NAMALWA (cell line): ENCODE results near the gene C12orf60.

Experiments
- DNase-seq: peaks from one replicate; pipeline ENCODE4 v3.0.0-alpha.2; 2015; ENCODE audit warnings: low spot score

C12orf60 gene

DNA sequence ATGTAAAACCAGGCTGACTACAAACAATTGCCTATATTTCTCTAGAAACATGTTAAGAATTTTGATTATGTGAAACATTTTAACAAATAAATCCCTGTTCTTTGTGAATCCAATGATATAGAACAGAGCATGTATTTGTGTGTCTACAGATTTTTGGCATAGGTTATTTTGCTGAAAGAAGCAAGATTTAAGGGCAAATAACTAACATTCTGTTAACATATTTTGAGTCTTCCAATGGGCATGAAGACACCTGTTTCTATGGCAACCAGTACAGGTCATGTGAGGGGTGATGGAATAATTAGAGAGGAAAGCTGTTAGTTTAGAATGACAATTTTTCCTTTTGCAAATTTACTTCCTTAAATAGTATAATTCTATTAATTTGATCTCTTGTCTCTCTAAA, 31.0 kb downstream of the C12orf60 start:
- DNase-seq: no peak

DNA sequence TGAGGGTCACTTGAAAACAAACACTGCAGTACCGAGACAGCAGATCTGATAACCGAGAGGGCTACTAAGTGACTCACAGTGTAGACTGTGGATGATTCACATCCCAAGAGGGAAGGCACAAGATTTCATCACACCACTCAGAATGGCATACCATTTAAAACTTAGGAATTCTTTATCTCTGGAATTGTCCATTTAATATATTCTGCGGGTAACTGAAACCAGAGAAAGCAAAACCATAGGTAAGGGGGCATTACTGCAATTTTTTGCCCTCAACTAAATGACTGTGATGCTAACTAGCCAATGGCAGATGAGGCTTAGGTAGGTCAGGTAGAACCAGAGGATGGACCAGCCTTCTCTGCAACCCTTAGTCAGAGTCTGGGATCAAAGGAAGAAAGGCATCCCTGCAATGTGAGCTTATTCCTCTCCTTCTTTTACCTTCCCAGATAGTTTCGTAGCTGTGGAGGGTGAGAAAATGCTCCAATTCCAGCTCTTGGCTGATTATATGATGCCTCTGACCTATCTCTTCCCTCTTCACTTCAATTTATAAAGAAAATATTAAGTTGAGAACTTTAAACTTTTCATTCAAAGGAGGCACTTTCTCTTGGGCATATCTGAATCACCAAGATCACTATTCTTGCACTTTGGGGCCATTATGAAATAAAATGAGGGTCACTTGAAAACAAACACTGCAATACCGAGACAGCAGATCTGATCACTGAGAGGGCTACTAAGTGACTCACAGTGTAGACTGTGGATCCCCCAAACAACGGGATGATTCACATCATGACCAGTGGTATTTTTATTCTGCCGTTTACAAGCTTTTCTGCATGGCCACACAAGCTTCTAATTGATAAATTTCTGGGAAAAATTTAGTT, 33.1 kb downstream of the C12orf60 start:
- no peak for DNase-seq

DNA sequence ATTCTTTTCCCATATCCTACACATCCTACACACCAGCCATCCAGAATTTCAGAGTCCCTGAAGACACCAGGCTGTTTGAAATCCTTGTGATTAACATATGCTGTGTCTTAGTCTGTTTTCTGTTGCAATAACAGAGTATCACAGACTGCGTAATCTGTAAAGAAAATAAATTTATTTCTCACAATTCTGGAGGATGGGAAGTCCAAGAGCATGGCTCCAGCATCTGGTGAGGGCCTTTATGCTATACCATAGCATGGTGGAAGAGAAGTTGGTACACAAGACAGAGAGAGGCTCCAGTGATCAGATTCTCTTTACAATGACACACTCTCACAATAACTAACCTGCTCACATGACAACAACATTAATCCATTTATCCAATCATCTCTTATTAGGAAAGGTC, 35.8 kb downstream of the C12orf60 start:
- no peak for DNase-seq

GRCh38 chr12:14840616-14841015, 37.1 kb downstream of the C12orf60 start:
- DNase-seq: no peak

GRCh38 chr12:14841761-14842160, 38.3 kb downstream of the C12orf60 start:
- no peak for DNase-seq

DNA sequence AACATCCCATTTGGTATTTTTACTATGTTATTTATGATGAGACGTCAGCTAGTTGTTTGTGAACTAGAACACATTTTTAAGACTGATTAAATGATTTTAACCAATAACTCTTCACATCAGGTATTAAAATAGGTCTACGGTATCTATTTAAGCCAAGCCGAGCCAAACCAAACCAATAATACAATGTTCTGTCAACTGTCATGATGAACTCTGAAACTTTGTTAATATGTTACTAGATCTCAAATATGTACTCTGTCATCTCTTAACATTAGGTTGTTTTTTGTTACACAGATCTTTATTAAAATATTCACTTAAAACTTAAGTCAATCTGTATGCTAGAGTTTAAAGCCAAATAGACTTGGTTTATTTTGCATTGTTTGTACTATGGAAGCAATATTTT, 38.8 kb downstream of the C12orf60 start:
- no peak for DNase-seq

DNA sequence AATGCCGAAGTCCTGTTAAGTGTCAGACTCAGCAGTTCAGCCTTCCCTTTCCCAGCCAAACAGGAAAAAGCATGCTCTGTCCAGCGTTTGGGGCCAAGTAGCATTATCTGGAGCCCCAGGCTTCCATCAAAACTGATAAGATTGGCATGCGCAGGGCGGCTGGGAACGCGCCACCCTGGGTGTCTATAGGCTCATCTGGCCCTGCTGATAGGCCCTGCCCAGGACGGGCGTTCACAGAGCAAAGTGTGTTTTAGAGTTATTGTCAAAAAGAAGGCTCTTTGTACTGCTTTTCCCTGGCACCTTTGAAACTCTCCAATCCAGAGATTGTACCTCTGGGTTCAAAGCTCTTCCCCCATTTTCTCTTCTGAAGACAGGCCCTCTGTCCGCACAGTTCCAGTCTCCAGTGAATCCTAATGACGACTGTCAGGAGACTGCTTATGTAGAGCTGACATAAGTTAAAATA, 40.0 kb downstream of the C12orf60 start, which contains the start of gene ART4:
TSS of gene ART4 (minus strand) at position 102 of the 463 bp plus-strand sequence. CDS start 413 bp downstream, outside the sequence.
- DNase-seq: no peak

DNA sequence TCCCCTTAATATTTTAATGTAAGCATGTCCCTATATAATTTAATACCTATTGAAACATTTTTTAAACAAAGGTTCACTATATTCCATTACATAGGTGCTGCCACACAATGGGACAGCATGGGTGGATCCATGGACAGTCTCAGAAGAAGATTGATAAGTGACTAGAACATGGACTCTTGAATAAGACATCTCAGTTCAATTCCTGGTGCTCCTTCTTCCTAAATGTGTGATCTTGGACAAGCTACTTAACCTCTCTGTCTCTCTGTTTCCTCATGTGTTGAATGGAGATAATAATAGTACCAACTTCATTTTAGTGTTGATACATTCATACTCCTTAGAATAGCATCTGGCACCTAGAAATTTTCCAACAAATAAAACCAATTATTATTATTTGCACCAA, 40.9 kb downstream of the C12orf60 start:
- no peak for DNase-seq

DNA sequence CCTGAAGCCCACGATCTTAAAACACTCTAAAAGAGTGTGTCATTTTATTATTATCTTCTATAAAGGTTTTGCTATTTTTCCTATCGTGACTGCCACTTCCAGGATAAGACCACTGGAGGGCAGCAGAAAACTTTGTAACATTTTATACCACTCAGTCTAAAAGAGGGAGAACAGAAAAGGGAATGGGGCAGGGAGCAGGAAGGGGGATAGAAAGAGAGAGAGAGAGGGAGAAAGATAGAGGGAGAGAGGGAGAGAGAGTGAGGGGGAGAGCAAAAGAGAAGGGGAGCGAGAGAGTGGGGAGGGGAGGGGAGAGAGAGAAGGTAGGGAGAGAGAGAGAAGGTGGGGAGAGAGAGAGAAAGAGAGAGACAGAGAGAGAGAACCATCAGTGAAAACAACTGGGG, 41.9 kb downstream of the C12orf60 start:
- DNase-seq: peak; percentile 79

- DNase-seq: peak; percentile 9
Observed at GRCh38 chr12:14846042-14846587, 42.6 kb downstream of the C12orf60 start.

DNA sequence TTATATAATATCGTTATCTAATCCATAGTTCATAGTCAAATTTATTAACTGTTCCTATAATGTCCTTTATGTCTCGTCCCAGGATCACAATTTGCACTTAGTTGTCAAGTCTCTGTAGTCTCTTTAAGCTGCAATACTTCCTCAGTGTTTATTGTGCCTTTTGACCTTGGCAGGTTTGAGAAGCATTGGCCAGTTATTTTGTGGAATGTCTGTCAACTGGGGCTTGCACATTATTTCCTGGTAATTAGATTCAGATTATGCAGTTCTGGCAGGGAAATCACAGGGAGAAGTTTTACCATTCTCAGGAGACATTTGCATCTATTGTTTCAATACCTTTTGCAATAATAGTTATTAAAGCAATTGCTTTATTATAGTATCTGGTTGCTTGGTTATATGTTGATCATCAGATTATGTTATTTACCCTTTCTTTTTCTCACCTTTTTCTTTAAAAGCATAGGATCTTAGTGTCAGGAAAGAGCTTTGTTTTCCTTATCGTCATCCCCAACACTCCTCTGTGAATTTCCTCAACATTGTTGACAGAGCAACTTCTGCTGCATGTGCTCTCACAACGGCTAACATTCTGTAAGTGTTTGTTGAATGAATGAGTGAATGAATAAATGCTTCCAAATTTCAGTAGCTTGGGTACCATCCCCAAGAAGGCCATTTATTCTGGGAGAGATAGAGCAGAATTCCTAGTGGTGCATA, 43.6 kb downstream of the C12orf60 start:
- no peak for DNase-seq

DNA sequence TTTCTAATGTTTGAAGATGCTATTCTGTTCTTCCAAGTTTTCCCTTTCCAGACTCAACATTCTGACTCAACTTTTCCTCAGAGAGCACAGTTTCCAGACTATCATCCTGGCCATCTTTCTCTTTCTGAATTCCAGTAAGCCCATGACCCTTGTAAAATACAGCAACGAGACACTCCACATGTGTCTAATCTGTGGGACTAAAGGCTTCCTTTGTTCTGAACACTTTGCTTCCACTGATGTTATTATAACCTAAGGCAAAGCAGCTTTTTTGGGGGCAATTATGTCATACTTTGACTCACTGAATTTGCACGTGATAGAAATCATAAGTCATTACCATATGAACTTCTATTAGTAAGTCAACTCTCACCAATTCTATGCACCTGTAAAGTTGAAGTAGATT, 46.2 kb downstream of the C12orf60 start:
- no peak for DNase-seq

DNA sequence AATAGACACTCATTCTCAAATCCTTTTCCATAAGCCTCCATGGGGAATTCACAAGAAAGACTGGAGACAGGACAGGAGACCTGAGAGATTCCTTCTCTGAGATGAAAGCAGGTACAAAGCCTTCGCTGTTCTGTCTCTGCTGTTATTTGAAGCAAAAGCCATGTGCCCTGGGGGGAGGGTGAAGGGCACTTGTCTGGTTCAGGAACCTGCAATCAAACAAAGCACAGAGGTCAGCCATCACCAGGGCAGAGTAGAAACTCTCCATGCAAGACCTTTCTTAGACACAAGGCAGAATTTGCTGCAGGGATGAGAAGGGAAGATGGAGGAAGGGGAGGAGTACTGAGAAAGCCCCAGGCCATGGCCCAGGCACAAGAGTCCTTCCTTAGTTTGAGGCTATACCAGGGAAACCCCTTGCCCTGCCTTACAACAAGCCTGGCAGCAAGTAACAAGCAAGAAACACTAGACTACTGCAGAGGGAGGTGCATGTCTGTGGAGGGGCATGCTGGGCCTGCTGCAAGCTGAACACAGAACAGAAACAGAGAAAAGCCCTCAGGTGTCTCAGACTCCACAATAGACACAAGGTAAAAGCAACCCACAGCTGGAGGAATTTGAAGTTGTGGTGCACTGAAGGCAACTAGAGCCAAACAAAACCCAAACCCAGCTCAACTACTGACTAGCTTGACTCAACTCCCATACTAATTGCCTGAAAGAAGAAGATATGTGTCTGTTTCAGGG, 47.6 kb downstream of the C12orf60 start:
- no peak for DNase-seq

GRCh38 chr12:14852880-14853279, 49.4 kb downstream of the C12orf60 start:
- DNase-seq: no peak

GRCh38 chr12:14853961-14854360, 50.5 kb downstream of the C12orf60 start:
- no peak for DNase-seq

GRCh38 chr12:14854586-14855183, 51.2 kb downstream of the C12orf60 start:
- peak; percentile 14 for DNase-seq

DNA sequence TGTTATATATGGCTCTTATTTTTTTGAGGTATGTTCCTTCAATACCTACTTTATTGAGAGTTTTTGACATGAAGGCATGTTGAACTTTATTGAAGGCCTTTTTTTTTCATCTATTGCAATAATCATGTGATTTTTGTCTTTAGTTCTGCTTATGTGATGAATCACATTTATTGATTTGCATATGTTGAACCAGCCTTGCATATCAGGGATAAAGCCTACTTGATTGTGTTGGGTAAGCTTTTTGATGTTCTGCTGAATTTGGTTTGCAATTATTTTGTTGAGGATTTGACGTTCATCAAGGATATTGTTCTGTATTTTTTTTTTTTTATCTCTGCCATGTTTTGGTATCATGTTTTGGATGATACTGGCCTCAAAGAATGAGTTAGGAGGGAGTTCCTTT, 55.0 kb downstream of the C12orf60 start:
- DNase-seq: no peak

DNA sequence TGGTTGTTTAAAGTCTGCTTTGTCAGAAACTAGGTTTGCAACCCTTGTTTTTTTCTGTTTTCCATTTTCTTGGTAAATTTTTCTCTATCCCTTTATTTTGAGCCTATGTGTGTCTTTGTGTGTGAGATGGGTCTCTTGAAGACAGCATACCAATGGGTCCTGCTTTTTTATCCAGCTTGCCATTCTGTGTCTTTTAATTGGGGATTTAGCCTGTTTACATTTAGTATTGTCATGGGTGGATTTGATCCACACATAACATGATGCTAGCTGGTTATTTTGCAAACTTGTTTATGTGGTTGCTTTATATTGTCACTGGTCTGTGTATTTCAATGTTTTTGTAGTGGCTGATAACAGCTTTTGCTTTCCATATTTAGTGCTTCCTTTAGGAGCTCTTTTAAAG, 57.0 kb downstream of the C12orf60 start:
- no peak for DNase-seq

DNA sequence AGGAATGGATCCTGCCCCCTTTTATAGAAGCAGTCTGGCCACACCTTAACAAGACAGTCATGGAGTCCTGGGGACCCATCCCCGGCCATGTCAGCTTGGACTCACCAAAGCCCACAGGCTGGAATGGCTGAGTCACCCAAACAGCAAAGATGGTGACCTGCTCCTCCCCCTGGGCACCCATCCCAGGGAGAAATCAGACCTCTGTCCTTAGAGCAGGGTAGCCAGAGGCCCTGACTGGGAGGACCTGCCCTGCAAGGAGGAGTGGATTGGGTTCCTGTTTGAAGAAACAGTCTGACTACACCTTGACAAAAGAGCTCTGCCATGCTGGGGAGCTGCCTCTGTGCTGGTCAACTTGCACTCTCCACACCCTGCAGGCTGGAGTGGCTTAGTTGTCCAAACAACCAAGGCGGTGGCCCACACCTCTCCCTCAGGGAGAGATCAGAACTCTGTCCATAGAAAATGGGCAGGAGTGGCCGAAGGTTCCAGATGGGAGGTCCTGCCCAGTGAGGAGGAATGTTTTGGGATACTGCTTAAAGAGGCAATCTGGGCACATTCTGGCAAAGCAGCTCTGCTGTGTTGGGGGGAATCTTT, 65.5 kb downstream of the C12orf60 start:
- DNase-seq: no peak

DNA sequence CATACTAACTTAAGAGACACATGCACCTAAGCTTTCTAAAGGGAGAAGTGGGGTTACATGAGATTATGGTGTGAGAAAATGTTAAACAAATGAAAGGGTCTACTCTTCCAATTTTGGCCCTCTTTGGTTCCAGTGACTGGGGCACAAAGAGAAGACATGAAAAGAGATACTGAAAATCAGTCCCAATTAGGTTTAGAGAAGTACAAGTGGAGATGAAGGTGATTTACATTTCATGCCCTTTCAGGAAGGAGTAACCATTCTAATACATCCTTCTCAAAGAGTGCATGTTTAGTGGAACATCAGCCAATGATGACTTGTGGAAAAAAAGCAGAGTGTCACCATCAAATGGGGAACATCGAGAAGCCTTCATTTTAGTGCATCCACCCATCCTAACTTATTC, 67.8 kb downstream of the C12orf60 start:
- DNase-seq: no peak

DNA sequence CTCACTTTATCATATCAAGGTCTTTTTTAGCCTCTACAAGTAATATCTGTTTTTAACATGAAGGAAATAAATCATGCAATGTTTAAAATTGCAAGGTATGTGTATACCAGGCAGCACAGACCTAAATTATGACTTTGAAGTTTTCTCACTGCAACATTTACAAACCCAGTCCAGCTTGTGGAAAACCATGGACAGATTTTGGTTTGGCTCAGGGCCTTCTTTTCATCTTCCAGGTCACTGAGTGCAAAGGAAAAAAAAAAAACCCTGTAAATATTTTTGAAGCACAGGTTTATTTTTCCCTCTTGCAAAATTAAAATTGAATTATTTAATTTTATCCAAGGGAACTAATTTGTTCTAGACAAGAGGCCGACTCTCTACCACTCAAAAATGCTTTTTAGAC, 68.4 kb downstream of the C12orf60 start:
- DNase-seq: no peak
